ENCODE results near the gene MTMR4. TPM values are rescaled to one million over a fixed set of nuclear protein-coding genes. Genes with fewer than 3 reads are reported as not detected.
A peak's percentile ranks its signal among the peaks of the same experiment; 100 is the strongest.

Gene MTMR4
- total RNA-seq, 3 donors from 2014 or later = 35.7 to 53.6 (median 42.7) TPM

DNA sequence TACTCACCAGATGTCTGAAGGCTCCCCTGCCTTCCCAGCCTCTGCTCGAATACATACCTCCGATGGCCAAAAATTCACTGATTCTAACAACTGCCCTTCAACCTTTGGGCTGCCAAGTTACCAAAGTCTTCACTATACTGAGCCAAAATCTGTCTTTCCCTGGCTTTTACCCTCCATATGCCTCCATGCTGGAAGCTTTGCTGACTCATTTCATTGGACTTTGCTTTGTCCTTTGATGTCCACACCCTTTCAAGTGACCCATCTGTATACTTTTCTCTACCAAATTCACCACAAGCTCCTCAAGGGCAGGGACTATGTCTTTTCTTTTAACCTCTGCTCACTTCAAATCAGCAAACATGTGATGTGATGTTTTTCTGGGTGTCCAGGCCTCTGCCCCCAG is 21.0 kb upstream of the MTMR4 start:
- peaks cover 0 to 5% of the 10 kb centered on the region in 2 donors for H3K4me1 ChIP-seq
- no peaks in the 10 kb centered on the region for H3K9me3 ChIP-seq
- H3K36me3 ChIP-seq = no peaks in the 10 kb centered on the region
- TF ChIP-seq POLR2AphosphoS5 (IDR thresholded peaks at IDR 0.05) (no peak), POLR2A (IDR thresholded peaks at IDR 0.05) (no peak)
- TF ChIP-seq, protein P1, sequence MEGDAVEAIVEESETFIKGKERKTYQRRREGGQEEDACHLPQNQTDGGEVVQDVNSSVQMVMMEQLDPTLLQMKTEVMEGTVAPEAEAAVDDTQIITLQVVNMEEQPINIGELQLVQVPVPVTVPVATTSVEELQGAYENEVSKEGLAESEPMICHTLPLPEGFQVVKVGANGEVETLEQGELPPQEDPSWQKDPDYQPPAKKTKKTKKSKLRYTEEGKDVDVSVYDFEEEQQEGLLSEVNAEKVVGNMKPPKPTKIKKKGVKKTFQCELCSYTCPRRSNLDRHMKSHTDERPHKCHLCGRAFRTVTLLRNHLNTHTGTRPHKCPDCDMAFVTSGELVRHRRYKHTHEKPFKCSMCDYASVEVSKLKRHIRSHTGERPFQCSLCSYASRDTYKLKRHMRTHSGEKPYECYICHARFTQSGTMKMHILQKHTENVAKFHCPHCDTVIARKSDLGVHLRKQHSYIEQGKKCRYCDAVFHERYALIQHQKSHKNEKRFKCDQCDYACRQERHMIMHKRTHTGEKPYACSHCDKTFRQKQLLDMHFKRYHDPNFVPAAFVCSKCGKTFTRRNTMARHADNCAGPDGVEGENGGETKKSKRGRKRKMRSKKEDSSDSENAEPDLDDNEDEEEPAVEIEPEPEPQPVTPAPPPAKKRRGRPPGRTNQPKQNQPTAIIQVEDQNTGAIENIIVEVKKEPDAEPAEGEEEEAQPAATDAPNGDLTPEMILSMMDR (IDR thresholded peaks at IDR 0.05) = no peak
- no peak overlapping the region for H3K4me3 ChIP-seq
- intact Hi-C loops (cut with DNase I; ENCODE audit: low total_unique reads) = no loop called here
- no peaks in the 10 kb centered on the region for H3K27me3 ChIP-seq
- H3K27ac ChIP-seq = no peak overlapping the region
- no peak for DNase-seq (ENCODE audit: low spot score in 2 of 2)

DNA sequence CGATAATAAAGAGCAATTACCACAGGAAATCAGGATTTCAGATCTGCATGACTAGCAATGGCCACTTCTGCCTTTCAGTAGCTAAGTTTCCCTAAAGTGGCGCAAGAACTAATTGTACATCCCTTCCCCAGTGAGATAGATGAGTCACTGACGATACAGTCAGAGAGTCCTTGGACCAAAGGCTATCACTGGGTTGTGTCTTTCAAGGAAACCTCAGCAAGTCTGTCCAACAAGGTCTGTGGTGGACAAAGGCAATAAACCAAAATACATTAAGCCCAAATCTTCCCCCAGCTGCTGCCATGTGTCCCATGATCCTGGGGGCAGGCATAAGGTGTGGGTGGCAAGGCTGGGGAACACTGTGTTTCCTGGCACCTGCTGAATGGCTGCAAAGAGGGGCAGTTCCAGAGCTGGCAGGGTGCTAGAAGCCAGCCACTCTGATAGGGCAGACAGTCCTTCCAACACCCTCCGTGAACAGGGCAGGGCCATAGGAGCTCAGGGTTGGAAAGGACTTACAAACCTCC is 20.5 kb upstream of the MTMR4 start:
- intact Hi-C loops (cut with DNase I; ENCODE audit: low total_unique reads) = loop anchor here (1.0 kb wide), 1 partner anchor 9 kb away; a partner anchor contains a TSS
- Histone ChIP-seq H3K4me3 (no peak overlapping the region), H3K27me3 (no peaks in the 10 kb centered on the region), H3K4me1 (peaks cover 0 to 5% of the 10 kb centered on the region in 2 donors), H3K36me3 (no peaks in the 10 kb centered on the region), H3K27ac (no peak overlapping the region), H3K9me3 (no peaks in the 10 kb centered on the region)
- no peak for DNase-seq (ENCODE audit: low spot score in 2 of 2)
- TF ChIP-seq POLR2AphosphoS5 (IDR thresholded peaks at IDR 0.05) = no peak
- no peak for TF ChIP-seq POLR2A (IDR thresholded peaks at IDR 0.05)
- TF ChIP-seq, protein P1 (IDR thresholded peaks at IDR 0.05) = no peak

DNA sequence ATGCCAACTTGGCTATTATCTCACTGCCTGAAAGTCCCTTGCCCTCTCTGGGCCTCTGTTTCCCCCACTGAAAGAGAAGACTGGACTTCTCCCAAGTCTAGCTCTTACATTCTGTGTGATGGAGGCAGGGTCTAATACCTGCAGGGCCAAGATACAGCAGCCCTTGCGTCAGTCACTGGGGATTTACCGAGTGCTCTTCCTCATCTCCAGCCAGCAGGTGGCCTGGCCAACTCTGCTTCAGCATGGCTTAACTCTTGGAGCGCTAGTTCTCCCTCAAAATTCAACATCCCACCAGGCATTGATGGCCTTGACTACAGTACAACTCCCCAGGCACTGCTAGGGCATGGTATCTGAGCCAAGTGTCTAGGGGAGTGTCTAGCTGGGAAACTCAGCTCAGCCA is 19.9 kb upstream of the MTMR4 start:
- no peak for DNase-seq (ENCODE audit: low spot score in 2 of 2)
- Histone ChIP-seq H3K9me3 (no peaks in the 10 kb centered on the region), H3K27ac (no peak overlapping the region), H3K4me3 (no peak overlapping the region), H3K4me1 (peaks cover 0 to 5% of the 10 kb centered on the region in 2 donors), H3K36me3 (no peaks in the 10 kb centered on the region), H3K27me3 (no peaks in the 10 kb centered on the region)
- intact Hi-C loops (cut with DNase I; ENCODE audit: low total_unique reads) = loop anchor here (1.0 kb wide), 1 partner anchor 10 kb away; a partner anchor contains a TSS
- no peak for TF ChIP-seq POLR2AphosphoS5 (IDR thresholded peaks at IDR 0.05)
- no peak for TF ChIP-seq POLR2A (IDR thresholded peaks at IDR 0.05)
- TF ChIP-seq, protein P1 (IDR thresholded peaks at IDR 0.05) = no peak

DNA sequence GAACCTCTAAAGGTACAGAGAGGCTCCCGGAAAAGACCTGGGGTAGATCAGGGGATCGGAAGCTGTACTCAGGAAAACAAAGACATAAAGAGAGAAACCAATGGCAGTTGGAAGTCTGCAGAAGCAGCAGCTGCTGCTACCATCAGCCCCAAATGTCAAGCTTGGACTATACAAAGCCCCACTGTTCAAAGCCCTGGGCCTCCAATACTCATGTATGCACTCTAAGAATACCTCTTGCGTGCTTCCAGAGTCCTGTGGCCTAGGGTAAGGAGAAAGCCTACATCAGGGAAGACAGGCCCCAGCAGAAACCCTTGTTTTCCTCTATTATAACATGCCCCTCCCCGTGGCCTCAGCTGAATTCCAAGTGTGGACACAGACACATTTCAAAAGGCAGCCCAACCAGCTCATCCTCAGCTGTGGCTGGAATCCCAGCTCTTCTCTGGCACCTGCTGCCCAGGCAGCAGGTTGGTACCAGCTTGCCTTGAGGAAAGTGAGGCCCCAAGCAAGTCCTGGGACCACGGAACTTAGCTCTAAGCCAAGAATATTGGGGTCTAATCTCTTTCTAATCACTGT is 19.3 kb upstream of the MTMR4 start:
- TF ChIP-seq POLR2A (IDR thresholded peaks at IDR 0.05) (no peak), POLR2AphosphoS5 (IDR thresholded peaks at IDR 0.05) (no peak)
- TF ChIP-seq, protein P1 (IDR thresholded peaks at IDR 0.05) = no peak
- Histone ChIP-seq H3K9me3 (no peaks in the 10 kb centered on the region), H3K36me3 (no peaks in the 10 kb centered on the region), H3K4me3 (no peak overlapping the region), H3K27me3 (no peaks in the 10 kb centered on the region), H3K27ac (no peak overlapping the region), H3K4me1 (peaks cover 0 to 5% of the 10 kb centered on the region in 2 donors)
- intact Hi-C loops (cut with DNase I; ENCODE audit: low total_unique reads) = loop anchor here (1.0 kb wide), 1 partner anchor 11 kb away; a partner anchor contains a TSS
- DNase-seq (ENCODE audit: low spot score in 2 of 2) = no peak

DNA sequence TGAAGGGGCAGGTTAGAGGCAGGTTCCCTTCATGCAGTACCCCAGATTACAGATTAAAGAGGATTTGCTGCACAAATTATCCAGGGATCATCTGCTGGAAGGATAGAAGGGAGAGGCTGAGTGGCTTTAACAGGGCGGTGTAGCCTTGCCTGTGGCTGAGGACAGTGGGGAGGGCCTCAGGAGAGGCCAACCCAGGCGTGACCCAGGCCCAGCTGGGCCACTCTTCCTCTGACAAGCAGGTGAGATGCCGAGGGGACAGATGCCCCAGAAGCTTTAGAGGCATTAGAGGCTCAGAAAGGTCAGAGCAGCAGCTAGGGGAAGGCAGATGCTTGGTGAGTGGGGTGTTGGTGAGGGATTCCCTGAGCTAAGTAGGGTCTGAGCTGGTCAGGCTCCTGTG is 18.1 kb upstream of the MTMR4 start:
- DNase-seq (ENCODE audit: low spot score in 2 of 2) = no peak
- intact Hi-C loops (cut with DNase I; ENCODE audit: low total_unique reads) = no loop called here
- Histone ChIP-seq H3K4me1 (peaks cover 0 to 5% of the 10 kb centered on the region in 2 donors), H3K9me3 (no peaks in the 10 kb centered on the region), H3K36me3 (no peaks in the 10 kb centered on the region), H3K27ac (peak overlapping the region in 1 of 2 donors; percentile 5), H3K27me3 (no peaks in the 10 kb centered on the region), H3K4me3 (peak overlapping the region in 2 of 3 donors; percentile 68 to 91)
- TF ChIP-seq, protein P1 (IDR thresholded peaks at IDR 0.05) = no peak
- no peak for TF ChIP-seq POLR2A (IDR thresholded peaks at IDR 0.05)
- no peak for TF ChIP-seq POLR2AphosphoS5 (IDR thresholded peaks at IDR 0.05)

Data from breast epithelium (tissue), 4 donors.